GM19467 (cell line): ENCODE results near the gene MSANTD1.

ENCODE experiments used
- ATAC-seq: cut with Tn5 transposase; IDR thresholded peaks from one replicate; pipeline ENCODE4 v1.9.1; 2021; ENCODE audit warnings: mild to moderate bottlenecking, moderate library complexity; ENCODE audit not compliant: unreplicated experiment

MSANTD1 gene

GRCh38 chr4:3262208-3263052 is 13.5 kb downstream of the MSANTD1 start:
- ATAC-seq = no peak

DNA sequence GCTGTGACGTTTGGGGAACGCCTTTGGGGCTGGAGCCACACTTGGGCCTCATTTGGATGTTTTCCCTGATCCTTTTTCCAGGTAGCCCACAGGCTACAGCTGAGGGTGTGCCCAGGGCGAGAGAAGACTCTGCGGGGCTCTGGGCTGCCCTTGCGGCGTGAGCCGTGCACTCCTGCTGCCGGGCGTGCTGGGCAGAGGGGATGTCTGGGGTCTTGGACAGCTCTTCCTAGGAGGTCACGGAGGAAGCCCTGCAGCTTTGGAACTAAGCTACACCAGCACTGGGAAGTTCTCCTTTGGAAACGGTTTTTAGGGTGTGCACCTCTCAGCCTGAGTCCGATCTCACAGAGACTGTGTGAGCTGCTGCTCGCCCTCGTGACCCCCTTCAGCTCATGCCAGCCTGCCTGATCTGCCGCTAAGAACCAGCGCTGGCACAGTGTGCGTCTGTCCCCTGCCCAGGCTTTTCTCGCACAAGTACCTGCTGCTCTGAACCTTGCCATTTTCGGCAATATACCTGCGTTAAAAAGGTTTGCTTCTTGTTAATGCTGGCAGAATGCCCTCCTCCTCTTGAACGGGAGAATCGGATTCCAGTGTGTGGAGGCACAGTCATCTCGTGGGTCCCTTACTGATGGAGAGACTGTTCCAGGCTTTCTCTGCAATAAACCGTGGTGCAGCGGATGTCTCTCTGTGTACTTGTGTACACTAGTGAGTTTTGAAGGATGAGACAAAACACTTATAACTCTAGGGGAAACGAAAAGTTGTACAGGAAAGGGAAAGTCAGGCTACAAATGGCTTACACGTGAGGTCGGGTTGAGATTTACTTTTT is 14.3 kb downstream of the MSANTD1 start:
- no peak for ATAC-seq

DNA sequence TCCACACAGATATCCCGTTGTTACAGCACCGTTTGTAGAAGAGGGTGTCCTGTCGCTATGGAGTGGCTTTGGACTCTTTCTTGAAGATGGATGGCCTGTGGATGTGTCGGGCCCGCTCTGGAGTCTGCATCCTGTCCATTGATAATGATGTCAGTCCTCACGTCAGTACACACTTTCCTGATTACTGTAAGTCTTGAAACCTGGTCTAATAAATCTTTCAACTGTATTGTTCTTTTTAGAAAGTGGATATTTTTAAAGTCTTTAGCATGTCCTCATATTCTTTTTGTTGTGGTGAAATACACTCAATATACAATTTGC is 14.9 kb downstream of the MSANTD1 start:
- no peak for ATAC-seq

DNA sequence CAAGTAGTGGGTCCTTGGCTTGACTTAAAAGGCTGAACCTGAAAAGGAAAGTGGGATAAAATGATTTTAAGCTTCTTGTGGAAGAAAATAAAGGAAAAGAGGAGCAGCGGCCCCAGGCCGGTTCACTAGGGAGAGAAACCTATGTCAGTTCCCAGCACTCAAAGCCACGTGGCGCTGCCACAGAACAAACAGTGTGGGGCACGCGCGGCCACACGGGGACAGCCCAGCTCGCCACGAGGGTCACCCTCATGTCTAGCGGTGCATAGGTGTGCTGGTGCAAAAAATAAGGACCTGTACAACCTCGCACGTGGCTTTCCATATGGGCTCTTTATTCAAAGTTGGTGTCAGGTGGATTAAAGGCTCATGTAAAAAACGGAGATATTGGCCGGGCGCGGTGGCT is 17.1 kb downstream of the MSANTD1 start:
- no peak for ATAC-seq

DNA sequence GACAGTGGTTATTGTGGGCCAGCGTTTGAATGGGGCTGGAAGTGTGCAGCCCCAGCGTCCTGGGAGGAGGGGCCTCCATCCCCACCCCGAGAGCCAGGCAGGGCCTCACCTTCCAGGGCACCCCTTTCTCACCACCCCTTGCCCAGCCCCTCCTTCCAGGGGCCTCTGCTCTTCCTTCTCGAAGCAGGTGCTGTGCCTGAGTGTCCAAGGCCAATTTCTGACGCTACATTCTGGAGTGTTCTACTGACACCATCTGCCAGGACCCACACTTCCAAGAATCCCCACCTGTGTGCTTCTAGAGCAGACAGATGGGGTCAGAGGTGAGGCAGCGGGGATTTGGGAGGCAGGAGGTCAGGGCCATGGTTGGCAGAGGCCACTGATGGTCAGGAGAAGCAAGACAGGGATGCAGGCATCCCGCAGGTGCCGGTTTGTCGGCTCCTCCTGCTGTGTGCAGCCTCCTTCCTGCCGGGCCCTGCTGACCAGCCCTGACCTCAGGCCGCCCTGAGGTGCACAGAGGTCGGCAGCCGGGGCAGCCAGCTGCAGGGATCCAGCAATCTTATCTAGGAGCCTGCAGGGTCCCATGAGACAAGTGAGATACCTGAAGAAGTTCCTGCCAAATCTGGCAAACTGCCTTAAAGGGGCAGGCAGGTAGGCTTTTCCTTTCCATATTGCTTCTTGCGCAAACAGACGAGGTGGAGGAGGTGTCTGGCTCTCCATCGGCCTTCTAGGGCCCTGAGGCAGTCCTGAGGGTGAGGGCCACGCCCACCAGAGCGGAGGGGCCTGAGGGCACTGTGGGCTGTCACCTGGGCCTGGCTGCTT is 18.8 kb downstream of the MSANTD1 start:
- no peak for ATAC-seq

GRCh38 chr4:3268395-3269104 is 19.6 kb downstream of the MSANTD1 start:
- no peak for ATAC-seq

- no peak for ATAC-seq
Measured at GRCh38 chr4:3269105-3269927, 20.4 kb downstream of the MSANTD1 start.

DNA sequence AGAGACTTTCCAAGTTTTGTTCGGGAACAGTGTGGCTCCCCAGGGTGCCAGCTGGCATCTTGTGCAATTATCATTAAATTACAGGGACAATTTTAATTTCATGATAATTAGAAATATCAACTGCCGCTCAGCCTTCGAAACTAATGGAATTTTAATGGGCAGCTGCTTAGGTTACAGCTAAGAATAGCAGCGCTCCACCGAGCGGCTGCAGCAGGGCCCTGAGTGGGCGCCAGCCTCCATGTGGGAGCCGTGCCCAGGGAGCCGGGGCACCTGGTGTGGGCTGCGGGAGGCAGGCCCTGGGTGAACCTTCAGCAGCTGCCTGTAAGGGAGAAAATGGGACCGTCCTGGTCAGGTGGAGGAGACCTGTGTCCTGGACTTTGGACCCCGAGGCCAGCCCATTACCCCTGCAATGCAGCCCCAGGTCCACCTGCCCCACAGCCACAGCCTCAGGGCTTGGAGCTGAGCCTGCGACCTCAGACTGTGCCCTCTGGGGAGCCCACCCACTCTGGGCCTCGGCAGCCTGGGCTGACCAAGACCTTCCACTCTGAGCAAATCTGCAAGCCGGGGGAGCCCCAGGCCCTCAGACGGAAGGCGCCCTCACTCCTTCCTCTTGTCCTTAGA is 21.1 kb downstream of the MSANTD1 start:
- ATAC-seq = no peak

- no peak for ATAC-seq
Measured at GRCh38 chr4:3271131-3271530, 22.2 kb downstream of the MSANTD1 start.

GRCh38 chr4:3276986-3277385 is 28.0 kb downstream of the MSANTD1 start:
- ATAC-seq = no peak

- ATAC-seq = no peak
Measured at GRCh38 chr4:3280466-3280865, 31.5 kb downstream of the MSANTD1 start.

- no peak for ATAC-seq
Measured at GRCh38 chr4:3283483-3283882, 34.5 kb downstream of the MSANTD1 start.

- no peak for ATAC-seq
Measured at GRCh38 chr4:3283916-3284315, 35.0 kb downstream of the MSANTD1 start.

DNA sequence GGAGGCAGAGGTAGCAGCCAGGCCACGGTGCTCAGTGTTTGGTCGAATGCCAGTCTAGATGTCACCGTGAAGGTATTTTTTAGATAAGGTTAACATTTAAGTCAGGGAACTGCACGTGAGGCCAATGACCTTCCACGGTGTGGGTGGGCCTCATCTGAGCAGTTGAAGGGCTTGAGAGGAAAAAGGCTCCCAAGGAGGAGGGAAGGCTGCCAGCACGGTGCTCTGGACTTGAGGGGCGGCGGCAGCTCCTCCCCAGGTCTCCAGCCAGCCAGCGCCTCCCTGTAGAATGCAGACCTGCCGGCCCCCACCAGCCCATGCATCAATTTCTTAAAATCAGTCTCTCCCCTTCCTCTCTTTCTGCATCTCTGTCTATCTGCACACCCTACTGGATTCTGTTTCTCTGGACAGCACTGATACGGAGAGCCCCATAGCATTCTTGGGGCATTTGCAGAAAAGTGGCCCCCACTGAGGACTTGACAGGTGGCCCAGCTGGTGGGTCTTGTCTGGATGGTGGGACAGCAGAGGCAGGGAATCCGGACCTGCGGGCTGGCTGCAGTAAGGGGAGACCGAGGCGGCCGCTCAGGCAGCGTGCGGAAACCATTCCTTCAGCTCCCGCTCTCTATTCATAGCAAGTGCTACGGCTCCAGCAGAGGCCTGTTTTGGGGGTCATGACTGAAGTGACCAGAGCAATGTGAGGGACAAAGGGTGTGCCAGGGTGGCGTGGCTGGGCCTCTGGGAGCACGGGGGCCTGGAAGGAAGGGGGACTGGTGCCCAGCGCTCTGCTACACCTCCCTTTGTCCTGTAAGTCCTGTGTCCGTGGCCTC is 36.0 kb downstream of the MSANTD1 start:
- ATAC-seq = no peak

DNA sequence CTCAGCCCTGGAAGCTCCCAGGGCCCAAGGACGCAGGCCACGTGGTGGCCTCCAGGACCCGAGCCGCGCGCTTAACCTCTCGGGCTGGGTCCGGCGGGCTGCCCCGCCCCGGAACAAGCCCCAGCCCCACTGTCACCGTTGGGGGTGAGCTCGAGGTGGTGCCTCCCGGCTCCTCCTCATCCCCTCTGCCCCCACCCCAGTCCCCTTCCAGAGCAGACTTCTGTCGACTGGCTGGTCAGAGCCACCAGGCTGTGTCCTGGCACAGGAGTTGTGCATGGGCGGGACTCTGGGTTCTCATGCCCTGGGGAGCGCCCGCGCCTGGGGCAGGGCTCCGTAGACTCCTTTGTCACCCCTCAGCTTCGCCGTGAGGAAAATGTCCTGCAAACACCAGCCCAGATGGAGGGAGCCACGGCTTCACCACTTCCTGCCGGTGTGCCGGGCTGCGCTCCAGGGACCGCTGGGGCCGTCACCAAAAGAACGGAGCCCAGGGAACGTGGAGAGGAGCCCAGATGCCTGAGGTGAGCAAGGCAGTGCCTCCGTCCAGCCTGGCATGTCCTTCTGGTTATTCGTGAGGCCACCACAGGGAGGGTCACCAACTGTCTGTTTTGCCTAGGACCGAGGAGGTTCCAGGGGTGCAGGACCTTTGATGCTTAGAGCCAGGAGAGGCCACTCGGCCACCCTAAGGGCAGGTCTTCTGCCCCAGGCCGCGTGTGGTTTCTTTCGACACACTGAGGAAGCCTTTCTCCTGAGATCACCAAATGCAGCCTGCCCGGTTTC is 36.8 kb downstream of the MSANTD1 start:
- ATAC-seq = peak; percentile 79

DNA sequence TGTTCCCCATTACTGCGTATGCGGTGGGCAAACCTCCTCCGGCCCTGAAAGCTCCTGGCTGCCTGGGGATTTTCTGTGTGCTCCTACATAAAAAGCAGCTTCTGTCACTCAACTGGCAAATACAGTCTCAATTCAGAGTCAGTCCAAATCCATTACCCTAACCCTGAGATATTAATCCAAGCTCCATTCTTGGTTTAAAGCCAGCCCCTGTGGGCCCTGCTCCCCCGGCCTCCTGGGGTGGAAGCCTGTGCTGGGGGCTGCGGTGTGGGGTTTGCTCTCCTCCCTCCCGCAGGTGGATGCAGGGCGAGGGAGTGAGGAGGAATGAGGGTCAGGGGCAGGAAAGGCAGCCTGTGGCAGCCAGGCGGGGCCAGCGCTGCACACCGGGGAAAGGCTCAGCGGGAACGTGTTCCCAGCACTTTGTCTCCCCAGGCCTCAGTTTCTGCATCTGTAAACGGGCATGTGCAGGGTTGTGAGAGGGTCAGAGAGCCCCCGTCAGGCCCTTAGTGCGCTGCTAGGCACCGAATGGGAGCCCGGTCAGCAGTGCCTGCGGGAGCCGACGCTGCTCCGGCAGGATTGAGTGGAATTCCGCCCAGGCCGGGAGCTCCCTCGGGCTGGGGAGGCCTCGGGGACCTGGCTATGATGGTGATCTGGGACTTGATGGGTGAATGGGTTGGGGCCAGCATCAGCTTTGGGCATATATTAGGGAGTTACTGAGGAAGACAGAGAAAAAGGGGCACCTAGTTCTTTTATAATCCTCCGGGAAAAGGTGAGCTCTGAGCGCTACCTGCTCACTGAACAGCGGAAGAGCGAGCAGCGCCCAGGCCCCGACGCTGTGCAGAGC is 37.6 kb downstream of the MSANTD1 start:
- ATAC-seq = no peak
